ENCODE results near the gene MELK. TPM values are rescaled to one million over a fixed set of nuclear protein-coding genes. Genes with fewer than 3 reads are reported as not detected.
"Not testable (repeated sequence)": the region's sequence is repeated elsewhere in the genome, so short reads cannot be mapped to it uniquely, and the experiment has no call there.

MELK gene
- total RNA-seq, 1 experiment from 2014 or later = 33.3 TPM

- Mint-ChIP-seq H3K36me3 (ENCODE audit: insufficient read depth, unreplicated experiment) (no peaks in the 10 kb centered on the region), H3K9me3 (ENCODE audit: unreplicated experiment) (no peaks in the 10 kb centered on the region), H3K4me1 (ENCODE audit: insufficient read depth, unreplicated experiment) (peaks cover 5% of the 10 kb centered on the region), H3K27me3 (ENCODE audit: insufficient read depth, unreplicated experiment) (peaks cover 24% of the 10 kb centered on the region), H3K27ac (ENCODE audit: low read depth, unreplicated experiment) (no peak overlapping the region), H3K4me3 (ENCODE audit: unreplicated experiment) (no peak overlapping the region)
- no peak for TF ChIP-seq CTCF (IDR thresholded peaks at IDR 0.05; ENCODE audit: unreplicated experiment)
- POLR2A ChIA-PET = interaction anchor here (0.6 to 1.9 kb wide), 2 partner anchors 11 to 144 kb away, joined by 3 to 4 read pairs; no protein-coding TSS in a partner anchor
- intact Hi-C loops (cut with micrococcal nuclease) = loop anchor here (10.0 kb wide), 1 partner anchor 306 kb away; no protein-coding TSS in a partner anchor
- no peak for DNase-seq (ENCODE audit: unreplicated experiment)
- BruUV-seq (replicated peaks) = no TSS peak
- CTCF ChIA-PET = interaction anchor here (12.1 kb wide), 1 partner anchor 146 kb away, joined by 151 read pairs; no protein-coding TSS in a partner anchor
Measured at GRCh38 chr9:36551129-36551528, 21.6 kb upstream of the MELK start.

DNA sequence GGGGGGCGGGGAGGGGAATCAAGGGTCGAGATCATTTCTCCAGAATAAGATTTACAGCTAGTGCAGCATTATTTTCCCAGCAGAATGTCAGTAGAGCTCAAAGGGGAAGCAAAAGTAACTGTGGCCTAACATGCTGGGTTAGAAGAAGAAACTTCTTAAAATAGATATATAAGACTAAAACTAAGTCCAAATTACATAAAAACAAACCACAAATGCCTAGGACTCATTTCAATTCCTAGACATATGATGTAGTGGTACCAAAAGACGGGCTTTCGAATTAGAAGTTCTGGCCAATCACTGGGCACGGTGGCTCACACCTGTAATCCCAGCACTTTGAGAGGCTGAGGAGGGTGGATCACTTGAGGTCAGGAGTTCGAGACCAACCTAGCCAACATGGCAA lies 20.8 kb upstream of the MELK start:
- no peak overlapping the region for H3K27ac Mint-ChIP-seq (ENCODE audit: low read depth, unreplicated experiment)
- H3K4me3 Mint-ChIP-seq (ENCODE audit: unreplicated experiment) = no peak overlapping the region
- ChIA-PET POLR2A (interaction anchor here (0.6 to 1.9 kb wide), 2 partner anchors 11 to 145 kb away, joined by 3 to 4 read pairs; no protein-coding TSS in a partner anchor), CTCF (interaction anchor here (12.1 kb wide), 1 partner anchor 147 kb away, joined by 151 read pairs; no protein-coding TSS in a partner anchor)
- H3K9me3 Mint-ChIP-seq (ENCODE audit: unreplicated experiment) = no peaks in the 10 kb centered on the region
- H3K36me3 Mint-ChIP-seq (ENCODE audit: insufficient read depth, unreplicated experiment) = no peaks in the 10 kb centered on the region
- intact Hi-C loops (cut with micrococcal nuclease) = loop anchor here (10.0 kb wide), 1 partner anchor 307 kb away; no protein-coding TSS in a partner anchor
- H3K4me1 Mint-ChIP-seq (ENCODE audit: insufficient read depth, unreplicated experiment) = peaks cover 5% of the 10 kb centered on the region
- peaks cover 24% of the 10 kb centered on the region for H3K27me3 Mint-ChIP-seq (ENCODE audit: insufficient read depth, unreplicated experiment)
- DNase-seq (ENCODE audit: unreplicated experiment) = no peak
- no TSS peak for BruUV-seq (replicated peaks)
- no peak for TF ChIP-seq CTCF (IDR thresholded peaks at IDR 0.05; ENCODE audit: unreplicated experiment)

- no TSS peak for BruUV-seq (replicated peaks)
- Mint-ChIP-seq H3K36me3 (ENCODE audit: insufficient read depth, unreplicated experiment) (no peaks in the 10 kb centered on the region), H3K27ac (ENCODE audit: low read depth, unreplicated experiment) (no peak overlapping the region), H3K9me3 (ENCODE audit: unreplicated experiment) (no peaks in the 10 kb centered on the region), H3K27me3 (ENCODE audit: insufficient read depth, unreplicated experiment) (no peaks in the 10 kb centered on the region), H3K4me3 (ENCODE audit: unreplicated experiment) (no peak overlapping the region), H3K4me1 (ENCODE audit: insufficient read depth, unreplicated experiment) (peaks cover 14% of the 10 kb centered on the region)
- DNase-seq (ENCODE audit: unreplicated experiment) = peak; percentile 37
- ChIA-PET POLR2A (interaction anchor here (0.7 kb wide), 1 partner anchor 37 kb away, joined by 3 read pairs; no protein-coding TSS in a partner anchor), CTCF (interaction anchor here (1.7 to 12.1 kb wide), 2 partner anchors 109 to 154 kb away, joined by 6 to 151 read pairs; no protein-coding TSS in a partner anchor)
- intact Hi-C loops (cut with micrococcal nuclease) = loop anchor here (10.0 kb wide), 1 partner anchor 314 kb away; no protein-coding TSS in a partner anchor
- TF ChIP-seq CTCF (IDR thresholded peaks at IDR 0.05; ENCODE audit: unreplicated experiment) = no peak
Measured at GRCh38 chr9:36559036-36559695, 13.5 kb upstream of the MELK start.

DNA sequence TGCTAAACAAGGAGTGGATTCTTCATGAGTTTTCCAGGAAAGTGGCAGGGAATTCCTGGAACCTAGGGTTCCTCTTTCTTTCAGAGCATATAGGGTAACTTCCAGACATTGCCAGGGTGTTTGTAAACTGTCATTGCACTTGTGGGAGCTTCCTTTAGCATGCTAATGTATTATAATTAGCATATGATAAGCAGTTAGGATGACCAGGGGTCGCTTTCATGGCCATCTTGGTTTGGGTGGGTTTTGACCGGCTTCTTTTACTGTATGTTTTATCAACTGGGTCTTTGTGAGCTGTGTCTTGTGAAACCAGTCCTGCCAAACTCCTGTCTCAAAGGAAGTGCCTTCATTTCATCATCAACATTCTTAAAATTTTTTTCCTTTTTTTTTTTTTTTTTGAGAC lies 11.9 kb upstream of the MELK start:
- H3K4me3 Mint-ChIP-seq (ENCODE audit: unreplicated experiment) = no peak overlapping the region
- DNase-seq (ENCODE audit: unreplicated experiment) = peak; percentile 37
- H3K9me3 Mint-ChIP-seq (ENCODE audit: unreplicated experiment) = no peaks in the 10 kb centered on the region
- intact Hi-C loops (cut with micrococcal nuclease) = no loop called here
- CTCF ChIA-PET = interaction anchor here (0.6 to 12.1 kb wide), 5 partner anchors 103 to 312 kb away, joined by 3 to 151 read pairs (median 3); no protein-coding TSS in a partner anchor
- BruUV-seq (replicated peaks) = no TSS peak
- no peak overlapping the region for H3K27ac Mint-ChIP-seq (ENCODE audit: low read depth, unreplicated experiment)
- no peaks in the 10 kb centered on the region for H3K36me3 Mint-ChIP-seq (ENCODE audit: insufficient read depth, unreplicated experiment)
- TF ChIP-seq CTCF (IDR thresholded peaks at IDR 0.05; ENCODE audit: unreplicated experiment) = no peak
- H3K27me3 Mint-ChIP-seq (ENCODE audit: insufficient read depth, unreplicated experiment) = no peaks in the 10 kb centered on the region
- peaks cover 11% of the 10 kb centered on the region for H3K4me1 Mint-ChIP-seq (ENCODE audit: insufficient read depth, unreplicated experiment)
- POLR2A ChIA-PET = no interaction called here

GRCh38 chr9:36562801-36563200 lies 9.9 kb upstream of the MELK start:
- H3K27ac Mint-ChIP-seq (ENCODE audit: low read depth, unreplicated experiment); H3K27me3 Mint-ChIP-seq (ENCODE audit: insufficient read depth, unreplicated experiment); BruUV-seq (replicated peaks); H3K4me3 Mint-ChIP-seq (ENCODE audit: unreplicated experiment); H3K9me3 Mint-ChIP-seq (ENCODE audit: unreplicated experiment); DNase-seq (ENCODE audit: unreplicated experiment); H3K36me3 Mint-ChIP-seq (ENCODE audit: insufficient read depth, unreplicated experiment); intact Hi-C loops (cut with micrococcal nuclease): not testable (repeated sequence)
- ChIA-PET CTCF (interaction anchor here (1.9 kb wide), 1 partner anchor 155 kb away, joined by 7 read pairs; no protein-coding TSS in a partner anchor), POLR2A (interaction anchor here (0.6 kb wide), 2 partner anchors 8 to 11 kb away, joined by 3 read pairs; no protein-coding TSS in a partner anchor)
- peaks cover 19% of the 10 kb centered on the region for H3K4me1 Mint-ChIP-seq (ENCODE audit: insufficient read depth, unreplicated experiment)

Data from MCF 10A (cell line).